ENCODE data around the gene GNGT1. TPM values are rescaled to one million over a fixed set of nuclear protein-coding genes. Genes with fewer than 3 reads are reported as not detected.
A peak's percentile ranks its signal among the peaks of the same experiment; 100 is the strongest.

The GNGT1 gene
- total RNA-seq (2021) (0.63 to 1.3 TPM (median 1.2 TPM) in 3 replicates), Bru-seq, nascent RNA (percentile 87 among the genes with signal in this experiment)
- long read RNA-seq, experiment 1, partial matches to known transcripts = 2 of 54 reads
- long read RNA-seq, experiment 1, other reads (novel, unspliced or antisense) = 52 of 54 reads
- long read RNA-seq, experiment 2, partial matches to known transcripts = 0 of 34 reads
- long read RNA-seq, experiment 2, other reads (novel, unspliced or antisense) = 34 of 34 reads
- long read RNA-seq, experiment 3, partial matches to known transcripts = 0 of 44 reads
- long read RNA-seq, experiment 3, other reads (novel, unspliced or antisense) = 44 of 44 reads

GRCh38 chr7:93906267-93906666 is at the start of gene GNGT1:
Gene GNGT1, plus strand, starts transcription at chr7:93906567. Its CDS starts 180 bp downstream, at chr7:93906747.
- no peaks in the 10 kb centered on the region for H3K36me3 Mint-ChIP-seq
- H3K27me3 Mint-ChIP-seq (ENCODE audit: low read depth) = no peaks in the 10 kb centered on the region
- DNase-seq (ENCODE audit: low spot score) = no peak
- TF ChIP-seq E2F1 (CRISPR knock-in tag; IDR thresholded peaks at IDR 0.05) = no peak
- TF ChIP-seq NFATC4 (CRISPR knock-in tag; IDR thresholded peaks at IDR 0.05) = no peak
- TF ChIP-seq RELA (CRISPR knock-in tag; IDR thresholded peaks at IDR 0.05; ENCODE audit: borderline replicate concordance) = no peak
- no peak for TF ChIP-seq PRDM15 (CRISPR knock-in tag; IDR thresholded peaks at IDR 0.05)
- TF ChIP-seq, protein P1, sequence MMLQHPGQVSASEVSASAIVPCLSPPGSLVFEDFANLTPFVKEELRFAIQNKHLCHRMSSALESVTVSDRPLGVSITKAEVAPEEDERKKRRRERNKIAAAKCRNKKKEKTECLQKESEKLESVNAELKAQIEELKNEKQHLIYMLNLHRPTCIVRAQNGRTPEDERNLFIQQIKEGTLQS (CRISPR knock-in tag; conservative IDR thresholded peaks at IDR 0.05) = no peak
- TF ChIP-seq MXD4 (CRISPR knock-in tag; IDR thresholded peaks at IDR 0.05; ENCODE audit: borderline replicate concordance) = no peak
- TF ChIP-seq, protein P2, sequence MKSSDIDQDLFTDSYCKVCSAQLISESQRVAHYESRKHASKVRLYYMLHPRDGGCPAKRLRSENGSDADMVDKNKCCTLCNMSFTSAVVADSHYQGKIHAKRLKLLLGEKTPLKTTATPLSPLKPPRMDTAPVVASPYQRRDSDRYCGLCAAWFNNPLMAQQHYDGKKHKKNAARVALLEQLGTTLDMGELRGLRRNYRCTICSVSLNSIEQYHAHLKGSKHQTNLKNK (CRISPR knock-in tag; IDR thresholded peaks at IDR 0.05) = no peak
- no peak for TF ChIP-seq GTF2I (CRISPR knock-in tag; conservative IDR thresholded peaks at IDR 0.05)
- no peak within 1 kb of the TSS for H3K4me3 Mint-ChIP-seq
- no peaks in the 10 kb centered on the region for H3K9me3 Mint-ChIP-seq
- ATAC-seq = no peak
- H3K27ac Mint-ChIP-seq = no peak within 1 kb of the TSS
- H3K4me1 Mint-ChIP-seq = peaks cover 5% of the 10 kb centered on the region
- ChIA-PET POLR2A (no interaction called here), CTCF (interaction anchor here (0.6 to 1.3 kb wide), 2 partner anchors 8 to 181 kb away, joined by 3 to 7 read pairs; no protein-coding TSS in a partner anchor)

DNA sequence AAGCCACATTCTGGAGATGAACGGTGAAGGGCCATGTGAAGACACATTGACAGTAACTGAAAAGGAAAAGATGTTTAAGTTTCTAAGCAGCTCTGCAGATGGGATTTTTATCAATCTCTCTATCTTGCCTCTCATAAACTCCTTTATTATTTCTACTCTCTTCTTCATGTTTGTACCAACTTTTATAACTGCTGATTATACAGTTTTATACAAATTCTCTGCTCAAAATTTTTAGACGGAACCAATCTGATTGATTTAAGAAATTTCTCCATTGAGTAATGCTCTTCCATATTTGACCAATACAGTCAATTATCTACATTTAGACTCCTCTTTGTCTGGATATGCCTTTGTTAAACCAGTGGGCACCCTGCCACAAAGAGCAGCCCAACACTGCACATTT is 47.5 kb upstream of the GNGT1 start:
- no peak for TF ChIP-seq FOXP1 (CRISPR knock-in tag; IDR thresholded peaks at IDR 0.05; ENCODE audit: borderline replicate concordance)
- TF ChIP-seq ZBTB21 (CRISPR knock-in tag; IDR thresholded peaks at IDR 0.05; ENCODE audit: borderline replicate concordance) = no peak
- TF ChIP-seq ATF1 (CRISPR knock-in tag; IDR thresholded peaks at IDR 0.05) = no peak
- TF ChIP-seq ZNF396 (CRISPR knock-in tag; IDR thresholded peaks at IDR 0.05; ENCODE audit: borderline replicate concordance) = no peak
- no peak overlapping the region for H3K27ac Mint-ChIP-seq
- H3K36me3 Mint-ChIP-seq = no peaks in the 10 kb centered on the region
- CTCF ChIA-PET = no interaction called here
- POLR2A ChIA-PET = no interaction called here
- H3K9me3 Mint-ChIP-seq = no peaks in the 10 kb centered on the region
- ATAC-seq (no peak), DNase-seq (ENCODE audit: low spot score) (no peak)
- no peaks in the 10 kb centered on the region for H3K4me1 Mint-ChIP-seq
- H3K27me3 Mint-ChIP-seq (ENCODE audit: low read depth) = no peaks in the 10 kb centered on the region; the same call in 1 of the 2 replicates
- no peak overlapping the region for H3K4me3 Mint-ChIP-seq

- no peak for ATAC-seq
- ChIA-PET CTCF (no interaction called here), POLR2A (no interaction called here)
- Mint-ChIP-seq H3K4me1 (no peaks in the 10 kb centered on the region), H3K4me3 (no peak overlapping the region), H3K27me3 (ENCODE audit: low read depth) (no peaks in the 10 kb centered on the region), H3K27ac (no peak overlapping the region), H3K36me3 (no peaks in the 10 kb centered on the region), H3K9me3 (0 out of 2 replicates have a peak, but pooled peaks cover 4% of the 10 kb centered on the region)
- no peak for DNase-seq (ENCODE audit: low spot score)
- TF ChIP-seq ETV6 (CRISPR knock-in tag; IDR thresholded peaks at IDR 0.05) = no peak
- TF ChIP-seq, protein P1 (CRISPR knock-in tag; conservative IDR thresholded peaks at IDR 0.05) = no peak
- TF ChIP-seq NFYB (CRISPR knock-in tag; conservative IDR thresholded peaks at IDR 0.05; ENCODE audit: low read depth) = no peak
- no peak for TF ChIP-seq NFATC4 (CRISPR knock-in tag; IDR thresholded peaks at IDR 0.05)
- TF ChIP-seq ZNF138 (CRISPR knock-in tag; conservative IDR thresholded peaks at IDR 0.05) = no peak
- TF ChIP-seq ZNF396 (CRISPR knock-in tag; IDR thresholded peaks at IDR 0.05; ENCODE audit: borderline replicate concordance) = no peak
- TF ChIP-seq ATF2 (CRISPR knock-in tag; IDR thresholded peaks at IDR 0.05; ENCODE audit: borderline replicate concordance, low read depth) = no peak
- TF ChIP-seq ZNF317 (CRISPR knock-in tag; IDR thresholded peaks at IDR 0.05; ENCODE audit: borderline replicate concordance, low read depth) = no peak
- no peak for TF ChIP-seq IRF1 (CRISPR knock-in tag; IDR thresholded peaks at IDR 0.05)
- TF ChIP-seq, protein P3, sequence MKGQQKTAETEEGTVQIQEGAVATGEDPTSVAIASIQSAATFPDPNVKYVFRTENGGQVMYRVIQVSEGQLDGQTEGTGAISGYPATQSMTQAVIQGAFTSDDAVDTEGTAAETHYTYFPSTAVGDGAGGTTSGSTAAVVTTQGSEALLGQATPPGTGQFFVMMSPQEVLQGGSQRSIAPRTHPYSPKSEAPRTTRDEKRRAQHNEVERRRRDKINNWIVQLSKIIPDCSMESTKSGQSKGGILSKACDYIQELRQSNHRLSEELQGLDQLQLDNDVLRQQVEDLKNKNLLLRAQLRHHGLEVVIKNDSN (CRISPR knock-in tag; IDR thresholded peaks at IDR 0.05) = no peak
- TF ChIP-seq ZNF219 (CRISPR knock-in tag; IDR thresholded peaks at IDR 0.05; ENCODE audit: borderline replicate concordance) = no peak
Measured at GRCh38 chr7:93860261-93860660, 46.1 kb upstream of the GNGT1 start.
